HFF-Myc (cell line): Measurements from ENCODE around the gene IFT122.
"Not testable (repeated sequence)": the region's sequence is repeated elsewhere in the genome, so short reads cannot be mapped to it uniquely, and the experiment has no call there.

ENCODE experiments used
- DNase-seq: peaks from one replicate; pipeline ENCODE4 v3.0.0-alpha.2; 2011; ENCODE audit warnings: low read depth; ENCODE audit errors: extremely low read depth
- H3K4me3 ChIP-seq: replicated peaks from 2 replicates; pipeline ENCODE4 v1.5.1; 2011; ENCODE audit warnings: low read depth, mild to moderate bottlenecking, control low read depth, low read length
- CTCF ChIP-seq: IDR thresholded peaks from 2 replicates; pipeline ENCODE4 v1.5.1; 2012; ENCODE audit warnings: mild to moderate bottlenecking, low read depth, low read length, control low read depth; ENCODE audit errors: missing control alignments

Gene IFT122

DNA sequence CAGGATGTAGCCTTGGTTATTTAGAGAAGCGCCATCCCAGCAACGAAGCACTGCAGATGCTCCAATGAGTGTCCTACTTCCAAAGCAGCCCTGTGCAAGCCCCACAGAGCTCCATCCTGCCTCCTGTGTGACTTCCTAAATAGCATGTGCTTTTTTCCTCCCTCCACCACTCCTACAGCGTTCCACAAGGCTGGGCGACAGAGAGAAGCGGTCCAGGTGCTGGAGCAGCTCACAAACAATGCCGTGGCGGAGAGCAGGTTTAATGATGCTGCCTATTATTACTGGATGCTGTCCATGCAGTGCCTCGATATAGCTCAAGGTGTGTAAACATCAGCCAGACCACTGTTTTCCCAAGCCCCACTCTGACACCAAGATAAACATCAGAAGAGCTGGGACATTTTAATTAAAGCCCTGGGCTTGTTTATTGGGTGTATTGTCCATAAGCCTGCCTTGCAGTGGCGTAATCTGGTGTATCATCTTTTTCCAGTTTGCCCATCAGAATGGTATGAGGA, 66.3 kb downstream of the IFT122 start:
- H3K4me3 ChIP-seq, result no peak overlapping the region
- no peak for DNase-seq
- no peak for TF ChIP-seq CTCF

GRCh38 chr3:129507181-129507831, 67.3 kb downstream of the IFT122 start:
- no peak for DNase-seq
- TF ChIP-seq CTCF, result no peak
- H3K4me3 ChIP-seq, result no peak overlapping the region

DNA sequence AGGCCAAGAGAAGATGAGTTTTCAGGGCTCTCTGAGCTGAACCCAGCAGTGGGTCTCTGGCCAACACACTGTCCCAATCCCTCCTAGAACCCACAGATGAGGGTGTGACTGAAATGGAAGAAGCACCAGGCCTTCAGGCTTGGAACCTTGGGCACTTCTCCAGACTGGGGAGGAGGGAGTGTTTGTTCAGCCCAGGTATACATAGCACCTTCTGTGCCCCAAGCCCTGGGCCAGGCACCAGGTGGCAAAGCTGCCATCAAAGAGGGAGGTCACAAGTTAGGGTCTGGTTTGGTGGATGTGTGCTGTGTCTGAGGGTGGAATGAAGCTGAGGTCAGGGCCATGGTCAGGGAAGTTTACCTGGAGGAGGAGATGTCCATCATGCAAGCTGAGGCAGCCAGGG, 72.6 kb downstream of the IFT122 start:
- H3K4me3 ChIP-seq, result no peak overlapping the region
- DNase-seq, result no peak
- no peak for TF ChIP-seq CTCF

- DNase-seq, result no peak
- no peak overlapping the region for H3K4me3 ChIP-seq
- no peak for TF ChIP-seq CTCF
Observed at GRCh38 chr3:129513705-129514104, 73.7 kb downstream of the IFT122 start.

- no peak overlapping the region for H3K4me3 ChIP-seq
- TF ChIP-seq CTCF, result no peak
Observed at GRCh38 chr3:129514110-129514509, 74.1 kb downstream of the IFT122 start.

GRCh38 chr3:129514563-129514962, 74.5 kb downstream of the IFT122 start:
- DNase-seq, result no peak
- H3K4me3 ChIP-seq, result no peak overlapping the region
- TF ChIP-seq CTCF, result no peak

More at GRCh38 chr3:129514110-129514509, 74.1 kb downstream of the IFT122 start:
- DNase-seq, result no peak

DNA sequence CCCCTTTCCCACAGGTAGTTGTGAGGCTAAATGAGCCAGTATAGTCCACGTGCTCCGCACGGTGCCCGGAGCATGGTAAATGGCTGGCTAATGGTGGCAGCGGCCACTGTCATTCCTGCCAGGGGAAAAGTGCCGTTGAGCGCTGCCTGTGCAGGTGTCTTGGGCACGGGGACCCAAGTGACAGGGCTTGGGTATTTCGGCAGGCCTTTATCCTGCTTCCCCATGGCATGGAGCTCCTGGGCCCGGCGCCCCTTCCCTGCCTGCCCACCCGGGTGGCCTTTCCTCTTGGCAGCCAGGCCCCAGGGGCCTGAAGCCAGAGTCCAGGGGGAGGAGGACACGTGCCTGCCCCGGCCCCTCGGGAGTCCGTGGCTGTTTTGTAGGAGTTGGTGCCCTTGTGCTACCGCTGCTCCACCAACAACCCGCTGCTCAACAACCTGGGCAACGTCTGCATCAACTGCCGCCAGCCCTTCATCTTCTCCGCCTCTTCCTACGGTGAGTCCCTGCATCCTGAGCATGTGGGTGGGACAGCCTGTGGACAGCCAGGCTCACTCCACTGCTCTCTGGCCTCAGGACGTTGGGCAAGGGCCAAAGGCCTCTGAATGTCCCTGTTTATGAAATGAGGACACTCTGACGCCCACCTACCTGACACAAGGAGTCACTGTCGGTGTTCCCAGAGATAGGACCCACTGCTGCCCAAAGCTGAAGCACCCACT, 75.2 kb downstream of the IFT122 start:
- DNase-seq, H3K4me3 ChIP-seq: not testable (repeated sequence)

DNA sequence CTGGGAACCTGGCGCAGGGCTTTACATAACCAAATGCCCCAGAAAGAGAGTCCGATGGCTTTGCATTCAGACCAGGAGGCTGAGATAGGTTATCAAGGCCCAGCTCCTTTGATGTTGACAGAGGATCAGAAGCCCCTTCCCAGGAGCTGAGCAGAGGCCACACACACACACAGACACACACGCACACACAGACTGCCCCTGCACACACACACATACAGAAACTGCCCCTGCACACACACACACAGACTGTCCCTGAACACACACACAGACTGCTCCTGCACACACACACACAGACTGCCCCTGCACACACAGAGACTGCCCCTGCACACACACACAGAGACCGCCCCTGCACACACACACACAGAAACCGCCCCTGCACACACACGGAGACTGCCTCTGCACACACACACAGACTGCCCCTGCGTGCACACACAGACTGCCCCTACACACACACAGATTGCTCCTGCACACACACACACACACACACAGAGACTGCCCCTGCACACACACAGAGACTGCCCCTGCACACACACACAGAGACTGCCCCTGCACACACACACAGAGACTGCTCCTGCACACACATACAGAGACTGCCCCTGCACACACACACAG, 75.9 kb downstream of the IFT122 start:
- not testable (repeated sequence) for DNase-seq, H3K4me3 ChIP-seq
